Caco-2 (cell line): ENCODE data around the gene IL12RB1. TPM values are rescaled to one million over a fixed set of nuclear protein-coding genes. Genes with fewer than 3 reads are reported as not detected.

ENCODE experiments used
- BruUV-seq: library from RNA; stranded (reverse); fragments of 400-500 nt; replicated peaks from 2 replicates; lab custom pipeline; 2021; lab: Mats Ljungman, UMichigan
- CTCF ChIA-PET: fragments of 300-600 bp; sonication (Branson Sonifier 250); formaldehyde crosslinking; loops from one replicate; lab custom pipeline; 2022; ENCODE audit warnings: antibody characterized with exemption; lab: Charles Lee
- POLR2A ChIA-PET: fragments of 300-600 bp; sonication (Branson Sonifier 250); formaldehyde crosslinking; loops from one replicate; lab custom pipeline; 2022; ENCODE audit warnings: antibody characterized with exemption; lab: Charles Lee
- DNase-seq, 2 experiments: peaks; one replicate each; pipeline versions ENCODE4 v3.0.0 to v3.0.0-alpha.2; 2020 to 2022
- H3K27me3 ChIP-seq: replicated peaks from 2 replicates; pipeline ENCODE4 v1.6.0; 2011; ENCODE audit warnings: low read length; ENCODE audit not compliant: control insufficient read depth, insufficient read depth
- H3K36me3 ChIP-seq: 2 replicates; pipeline ENCODE4 v1.5.1; 2011; ENCODE audit warnings: low read length; ENCODE audit not compliant: control insufficient read depth, insufficient read depth
- H3K4me1 ChIP-seq: fragments of 250-450 bp; sonication (Bioruptor Pico); 2 replicates; pipeline ENCODE4 v1.5.1; 2020; ENCODE audit warnings: mild to moderate bottlenecking
- H3K4me3 ChIP-seq: 2 replicates; pipeline ENCODE4 v1.5.1; 2011; ENCODE audit warnings: low read depth, mild to moderate bottlenecking, control low read depth, low read length
- H3K9me3 ChIP-seq: fragments of 250-450 bp; sonication (Bioruptor Pico); 2 replicates; pipeline ENCODE4 v1.5.1; 2020; ENCODE audit warnings: mild to moderate bottlenecking, moderate library complexity
- H3K27ac Mint-ChIP-seq: one replicate; pipeline ENCODE4 v1.8.0; 2022; ENCODE audit warnings: mixed read lengths; ENCODE audit not compliant: unreplicated experiment
- H3K27me3 Mint-ChIP-seq: one replicate; pipeline ENCODE4 v1.8.0; 2022; ENCODE audit warnings: mixed read lengths; ENCODE audit not compliant: insufficient read depth, unreplicated experiment
- H3K36me3 Mint-ChIP-seq: one replicate; pipeline ENCODE4 v1.8.0; 2022; ENCODE audit warnings: mild to moderate bottlenecking, mixed read lengths; ENCODE audit not compliant: insufficient read depth, unreplicated experiment
- H3K4me1 Mint-ChIP-seq: one replicate; pipeline ENCODE4 v1.8.0; 2022; ENCODE audit warnings: low read depth, mixed read lengths; ENCODE audit not compliant: unreplicated experiment
- H3K4me3 Mint-ChIP-seq: one replicate; pipeline ENCODE4 v1.8.0; 2022; ENCODE audit warnings: mild to moderate bottlenecking, moderate library complexity, mixed read lengths; ENCODE audit not compliant: unreplicated experiment
- H3K9me3 Mint-ChIP-seq: one replicate; pipeline ENCODE4 v1.8.0; 2022; ENCODE audit warnings: mixed read lengths; ENCODE audit not compliant: unreplicated experiment
- CTCF ChIP-seq, 2 experiments: fragments of 200-600 bp in 1 of 2; IDR thresholded peaks; 1 replicate in 1 of 2; 2 replicates in 1 of 2; pipeline versions ENCODE4 v1.5.1 to v1.8.0; 2011 to 2022; ENCODE audit warnings: antibody characterized with exemption in 1 of 2, control low read depth in 1 of 2, inconsistent platforms in 1 of 2, low read depth in 1 of 2, low read length in 1 of 2, mild to moderate bottlenecking in 1 of 2, moderate library complexity in 1 of 2; ENCODE audit not compliant: insufficient read depth in 1 of 2, severe bottlenecking in 1 of 2, unreplicated experiment in 1 of 2
- intact Hi-C: fragments of 100-400 bp; cut with micrococcal nuclease; formaldehyde crosslinking; loops from one replicate; pipeline ENCODE4 v1.10.0; 2022; ENCODE audit not compliant: unreplicated experiment
- total RNA-seq: library from RNA; stranded (reverse); gene quantifications from 2 replicates; pipeline ENCODE4 v1.2.3, GENCODE V29; 2022

IL12RB1 gene
- total RNA-seq, 1 experiment from 2014 or later: not detected

GRCh38 chr19:18100710-18101109 lies 14.0 kb upstream of the IL12RB1 start:
- DNase-seq: peak in 1 of 2 experiments; percentile 47
- BruUV-seq: no TSS peak
- Histone ChIP-seq H3K9me3 (no peaks in the 10 kb centered on the region), H3K36me3 (no peaks in the 10 kb centered on the region; the same call in 1 of the 2 replicates), H3K4me3 (no peak overlapping the region), H3K4me1 (0 out of 2 replicates have a peak, but pooled peaks cover 5% of the 10 kb centered on the region), H3K27me3 (no peaks in the 10 kb centered on the region)
- no peaks in the 10 kb centered on the region for H3K4me1 Mint-ChIP-seq
- intact Hi-C loops: no loop called here
- H3K9me3 Mint-ChIP-seq: no peaks in the 10 kb centered on the region
- no peak overlapping the region for H3K4me3 Mint-ChIP-seq
- H3K27me3 Mint-ChIP-seq: no peaks in the 10 kb centered on the region
- no peaks in the 10 kb centered on the region for H3K36me3 Mint-ChIP-seq
- CTCF ChIA-PET: no interaction called here
- no peak overlapping the region for H3K27ac Mint-ChIP-seq
- TF ChIP-seq CTCF (IDR thresholded peaks at IDR 0.05; ENCODE audit: insufficient read depth in 1 of 2, low read depth in 1 of 2, low read length in 1 of 2, severe bottlenecking in 1 of 2, unreplicated experiment in 1 of 2): no peak
- POLR2A ChIA-PET: no interaction called here

- Histone ChIP-seq H3K4me3 (no peak overlapping the region), H3K9me3 (no peaks in the 10 kb centered on the region), H3K36me3 (no peaks in the 10 kb centered on the region; the same call in 1 of the 2 replicates), H3K27me3 (no peaks in the 10 kb centered on the region), H3K4me1 (0 out of 2 replicates have a peak, but pooled peaks cover 5% of the 10 kb centered on the region)
- ChIA-PET POLR2A (no interaction called here), CTCF (interaction anchor here (0.9 kb wide), 1 partner anchor 11 kb away, joined by 3 read pairs; no protein-coding TSS in a partner anchor)
- Mint-ChIP-seq H3K27me3 (no peaks in the 10 kb centered on the region), H3K27ac (no peak overlapping the region), H3K36me3 (peaks cover 4% of the 10 kb centered on the region), H3K9me3 (no peaks in the 10 kb centered on the region), H3K4me1 (no peaks in the 10 kb centered on the region), H3K4me3 (no peak overlapping the region)
- BruUV-seq: no TSS peak
- intact Hi-C loops: no loop called here
- DNase-seq: no peak
- no peak for TF ChIP-seq CTCF (IDR thresholded peaks at IDR 0.05; ENCODE audit: insufficient read depth in 1 of 2, low read depth in 1 of 2, low read length in 1 of 2, severe bottlenecking in 1 of 2, unreplicated experiment in 1 of 2)
These were observed 12.9 kb upstream of the IL12RB1 start for GRCh38 chr19:18099623-18099995.

- Mint-ChIP-seq H3K36me3 (peaks cover 4% of the 10 kb centered on the region), H3K27ac (no peak overlapping the region), H3K4me1 (no peaks in the 10 kb centered on the region), H3K4me3 (no peak overlapping the region), H3K9me3 (no peaks in the 10 kb centered on the region), H3K27me3 (no peaks in the 10 kb centered on the region)
- H3K4me1 ChIP-seq: 0 out of 2 replicates have a peak, but pooled peaks cover 5% of the 10 kb centered on the region
- no peaks in the 10 kb centered on the region; the same call in 1 of the 2 replicates for H3K36me3 ChIP-seq
- intact Hi-C loops: no loop called here
- no peaks in the 10 kb centered on the region for H3K27me3 ChIP-seq
- ChIA-PET POLR2A (interaction anchor here (0.6 kb wide), 1 partner anchor 130 kb away, joined by 3 read pairs; no protein-coding TSS in a partner anchor), CTCF (no interaction called here)
- no peak for DNase-seq
- H3K4me3 ChIP-seq: no peak overlapping the region
- no TSS peak for BruUV-seq
- no peak for TF ChIP-seq CTCF (IDR thresholded peaks at IDR 0.05; ENCODE audit: insufficient read depth in 1 of 2, low read depth in 1 of 2, low read length in 1 of 2, severe bottlenecking in 1 of 2, unreplicated experiment in 1 of 2)
- no peaks in the 10 kb centered on the region for H3K9me3 ChIP-seq
These were observed 12.3 kb upstream of the IL12RB1 start for GRCh38 chr19:18098891-18099622.
